Hematopoietic multipotent progenitor cell treated with erythropoietin and hydrocortisone succinate and interleukin-3 and kit ligand, for 17 days (in vitro differentiated cells): ENCODE measurements around the gene AGO1.
"Not testable (repeated sequence)": the region's sequence is repeated elsewhere in the genome, so short reads cannot be mapped to it uniquely, and the experiment has no call there.

Experiments
- DNase-seq: peaks from one replicate; pipeline ENCODE4 v3.0.0-alpha.2; 2015; ENCODE audit warnings: low spot score

Gene AGO1

DNA sequence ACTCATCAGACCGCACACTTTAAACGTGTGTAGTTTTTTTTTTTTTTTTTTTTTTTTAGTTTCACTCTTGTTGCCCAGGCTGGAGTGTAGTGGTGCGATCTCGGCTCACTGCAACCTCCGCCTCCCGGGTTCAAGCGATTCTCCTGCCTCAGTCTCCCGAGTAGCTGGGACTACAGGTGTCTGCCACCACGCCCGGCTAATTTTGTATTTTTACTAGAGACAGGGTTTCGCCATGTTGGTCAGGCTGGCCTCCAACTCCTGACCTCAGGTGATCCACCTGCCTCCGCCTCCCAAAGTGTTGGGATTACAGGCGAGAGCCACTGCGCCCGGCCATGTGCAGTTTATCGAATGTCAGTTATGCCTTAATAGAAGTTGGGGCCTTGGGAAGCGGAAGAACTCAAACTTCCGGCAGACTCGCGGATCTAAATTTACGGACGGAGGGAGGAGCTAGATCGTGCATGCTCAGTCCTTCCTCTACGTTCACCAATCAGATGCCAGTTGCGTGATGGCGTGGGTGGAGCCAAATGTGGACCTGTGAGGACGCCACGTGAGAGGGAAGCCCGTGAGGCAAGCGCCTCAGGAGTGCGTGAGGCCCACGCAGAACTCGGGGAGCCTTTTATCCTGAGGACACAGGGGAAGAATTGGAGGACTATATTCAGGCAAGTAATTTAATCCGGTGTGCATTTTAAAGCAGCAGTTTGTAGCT is 13.6 kb upstream of the AGO1 start:
- not testable (repeated sequence) for DNase-seq

DNA sequence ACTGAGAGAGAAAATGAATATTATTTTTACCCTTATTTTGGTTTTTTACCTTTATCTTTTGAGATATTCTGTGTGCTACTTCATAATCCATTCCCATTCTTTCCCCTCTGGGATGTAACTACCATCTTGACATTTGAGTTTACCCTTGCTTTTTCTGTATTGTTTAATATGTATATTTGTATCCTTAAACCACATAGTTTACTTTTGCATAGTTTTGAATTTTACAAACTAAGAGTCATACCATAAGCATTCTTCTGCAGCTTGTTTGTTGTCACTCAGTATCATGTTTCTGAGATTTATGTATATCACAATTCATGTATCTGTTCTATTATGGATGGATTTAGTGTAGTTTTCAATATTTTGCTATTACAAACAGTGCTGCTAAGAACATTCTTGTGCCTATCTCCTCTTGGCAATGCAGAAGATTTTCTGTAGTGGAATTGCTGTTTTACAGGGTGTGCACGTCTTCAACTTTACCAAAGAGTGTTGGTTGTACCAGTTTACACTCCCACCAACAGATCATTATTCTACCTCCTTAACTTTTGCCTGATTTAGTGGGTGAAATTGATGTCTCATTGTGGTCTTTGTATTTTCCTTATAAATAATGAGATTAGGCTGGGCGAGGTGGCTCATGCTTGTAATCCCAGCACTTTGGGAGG is 12.2 kb upstream of the AGO1 start:
- no peak for DNase-seq

DNA sequence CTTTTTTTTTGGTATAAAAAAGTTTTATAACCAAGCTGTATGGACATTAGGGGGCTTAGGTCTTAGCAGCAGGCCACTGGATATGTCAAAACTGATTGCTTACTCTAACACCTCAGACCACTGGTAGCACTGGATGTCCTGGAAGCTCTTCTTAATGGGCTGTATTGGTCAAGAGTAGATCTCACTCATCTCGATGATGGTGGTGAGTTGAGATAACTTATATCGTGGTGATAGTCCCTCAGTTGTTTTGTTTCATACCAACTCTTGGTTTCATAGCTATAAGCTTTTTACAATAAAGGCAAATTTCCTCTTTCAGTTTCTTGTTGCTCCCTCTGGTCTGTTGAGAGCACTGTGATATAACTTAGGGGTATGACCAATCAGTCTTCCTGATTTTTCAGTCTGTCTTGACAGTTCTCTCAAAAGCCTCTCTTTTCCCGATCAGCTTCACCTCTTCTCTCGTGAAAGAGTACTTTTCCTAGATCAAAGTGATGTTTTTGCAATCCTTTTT is 9.7 kb upstream of the AGO1 start:
- no peak for DNase-seq

DNA sequence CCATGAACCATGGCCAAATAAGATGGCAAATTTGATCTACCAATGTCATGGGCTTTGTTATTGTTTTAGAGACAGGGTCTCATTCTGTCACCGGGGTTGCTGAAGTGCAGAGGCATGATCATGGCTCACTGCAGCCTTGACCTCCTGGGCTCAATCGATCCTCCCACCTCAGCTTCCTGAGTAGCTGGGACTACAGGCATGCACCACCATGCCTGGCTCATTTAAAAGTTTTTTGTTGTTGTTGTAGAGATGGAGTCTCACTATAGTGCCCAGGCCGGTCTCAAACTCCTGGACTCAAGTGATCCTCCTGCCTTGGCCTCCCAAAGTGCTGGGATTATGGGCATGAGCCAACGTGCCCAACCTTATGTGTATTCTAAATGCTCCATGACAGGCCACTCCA is 8.9 kb upstream of the AGO1 start:
- not testable (repeated sequence) for DNase-seq

DNA sequence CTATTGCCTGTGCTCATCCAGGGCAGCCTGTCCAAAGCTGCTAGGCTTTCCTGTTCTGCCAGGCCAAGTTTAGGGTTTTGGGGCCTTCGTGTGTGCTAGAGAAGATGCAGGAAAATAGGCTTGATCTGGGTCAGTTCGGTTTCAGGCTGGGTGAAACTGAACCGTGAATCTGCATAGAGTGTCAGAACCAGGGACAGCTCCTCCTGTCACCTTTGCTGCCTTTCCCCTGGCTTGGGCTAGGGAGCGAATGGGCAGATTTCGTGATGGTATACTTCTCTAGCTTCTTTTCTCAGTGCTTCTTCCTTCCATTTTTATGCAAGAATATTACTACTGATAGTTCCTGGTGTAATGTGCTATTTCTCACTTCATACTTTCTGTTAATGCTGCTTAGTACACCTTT is 6.0 kb upstream of the AGO1 start:
- DNase-seq, result no peak

DNA sequence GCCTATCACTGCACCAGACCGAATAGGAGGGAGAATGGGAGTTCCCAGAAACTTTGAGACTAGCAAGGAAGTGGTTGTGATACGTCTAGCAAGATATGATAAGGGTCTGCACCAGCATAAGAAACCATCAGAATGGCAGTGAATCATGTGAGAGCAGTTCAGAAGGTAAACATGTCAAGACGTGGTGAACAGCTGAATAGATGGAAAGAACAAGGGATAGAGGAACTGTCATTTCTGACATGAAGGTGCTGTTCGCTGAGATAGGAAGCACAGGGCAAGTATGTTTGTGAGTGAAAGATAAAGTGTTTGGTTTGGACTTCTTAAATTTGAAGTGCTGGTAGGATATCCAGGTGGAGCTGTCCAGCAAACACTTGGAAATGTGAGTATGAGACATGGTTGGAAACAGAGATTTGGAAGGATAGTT is 1.1 kb upstream of the AGO1 start:
- DNase-seq, result peak; percentile 8

DNA sequence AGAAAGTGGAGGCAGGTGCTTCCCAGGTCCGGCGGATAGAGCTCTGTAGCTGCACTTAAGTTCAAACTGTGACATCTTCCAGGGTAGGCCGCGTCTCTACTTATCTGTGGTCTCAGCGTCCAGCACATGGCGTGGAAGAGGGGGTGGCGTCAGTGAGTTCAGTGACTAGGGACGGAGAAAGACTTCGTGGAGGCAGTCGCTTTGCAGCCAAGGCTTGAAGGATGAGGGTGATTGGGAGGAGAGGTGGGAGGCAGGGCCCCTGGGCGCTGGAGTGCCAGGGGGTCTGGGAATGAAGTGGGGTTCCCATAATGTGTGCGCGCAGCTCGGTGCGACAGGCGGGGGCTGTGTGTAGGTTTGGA is 444 bp upstream of the AGO1 start:
- no peak for DNase-seq

DNA sequence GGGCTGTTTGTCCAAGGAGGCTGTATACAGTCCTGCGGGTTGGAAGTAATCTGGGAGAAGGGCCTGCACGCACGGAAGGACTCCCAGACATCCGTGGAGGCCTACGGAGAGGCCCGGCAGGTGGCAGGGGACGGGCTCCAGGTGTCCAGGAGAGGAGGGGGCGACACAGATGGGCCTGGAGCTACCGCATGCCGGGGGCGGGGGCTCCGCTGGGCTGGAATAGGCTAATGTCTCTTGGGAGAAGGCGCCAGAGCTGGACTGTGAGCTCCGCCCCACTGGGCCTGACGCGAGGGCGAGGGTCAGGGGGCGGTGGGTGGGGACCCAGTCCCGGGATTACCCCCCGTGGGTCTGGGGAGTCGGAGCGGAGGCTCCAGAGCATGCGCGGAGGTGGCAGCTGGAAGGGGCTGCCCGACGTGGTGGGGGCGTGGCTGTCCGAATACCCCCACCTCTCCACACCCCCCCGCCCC is 659 bp downstream of the AGO1 start:
- no peak for DNase-seq

DNA sequence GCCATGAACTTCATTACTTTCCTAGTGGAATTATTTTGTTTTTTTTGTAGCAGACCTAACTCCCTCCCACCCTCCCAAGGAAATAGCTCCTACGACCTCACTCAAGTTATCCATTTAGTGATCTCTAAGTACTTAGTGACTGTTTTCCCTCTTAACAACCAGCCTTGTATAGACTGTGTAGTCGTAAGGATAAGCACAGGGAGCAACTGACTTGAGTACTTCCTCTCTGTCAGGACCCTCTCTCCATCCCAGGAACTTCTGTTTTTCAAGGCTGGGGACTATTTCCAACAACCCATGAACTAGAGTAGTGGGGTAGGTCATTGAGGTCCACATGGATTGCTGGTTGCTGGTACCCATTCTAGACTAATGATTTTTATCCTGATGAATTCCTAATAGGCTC is 1.9 kb downstream of the AGO1 start:
- DNase-seq, result no peak

DNA sequence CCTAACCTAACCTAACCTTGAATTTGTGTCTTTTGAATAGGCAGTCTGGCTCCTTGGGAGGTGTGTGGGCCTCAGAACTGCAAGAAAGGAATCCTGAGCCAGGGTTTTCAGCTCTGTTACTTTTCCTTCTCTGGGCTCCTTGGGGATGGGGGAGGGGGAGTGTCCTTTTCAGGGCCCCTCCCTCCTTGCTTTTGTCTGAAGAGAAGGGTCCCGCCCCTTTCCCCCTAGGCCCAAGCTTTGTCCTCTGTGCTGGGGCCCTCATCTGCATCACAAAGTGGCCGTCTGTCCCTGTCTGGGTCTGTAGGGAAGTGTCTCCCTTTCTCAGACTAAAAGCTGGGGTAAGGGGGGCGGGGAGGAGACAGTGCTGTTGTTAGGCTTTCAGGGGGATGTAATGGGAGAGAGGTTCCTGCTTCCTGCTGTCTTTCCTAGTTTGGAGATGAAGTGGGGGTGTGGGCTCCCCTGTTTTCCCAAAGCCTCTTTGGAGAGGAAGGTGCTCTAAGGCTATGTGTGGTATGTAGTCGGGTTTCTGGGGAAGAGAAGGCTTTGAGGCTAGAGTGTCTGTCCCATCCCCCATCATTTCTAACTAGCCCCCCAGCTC is 3.1 kb downstream of the AGO1 start:
- DNase-seq, result no peak

DNA sequence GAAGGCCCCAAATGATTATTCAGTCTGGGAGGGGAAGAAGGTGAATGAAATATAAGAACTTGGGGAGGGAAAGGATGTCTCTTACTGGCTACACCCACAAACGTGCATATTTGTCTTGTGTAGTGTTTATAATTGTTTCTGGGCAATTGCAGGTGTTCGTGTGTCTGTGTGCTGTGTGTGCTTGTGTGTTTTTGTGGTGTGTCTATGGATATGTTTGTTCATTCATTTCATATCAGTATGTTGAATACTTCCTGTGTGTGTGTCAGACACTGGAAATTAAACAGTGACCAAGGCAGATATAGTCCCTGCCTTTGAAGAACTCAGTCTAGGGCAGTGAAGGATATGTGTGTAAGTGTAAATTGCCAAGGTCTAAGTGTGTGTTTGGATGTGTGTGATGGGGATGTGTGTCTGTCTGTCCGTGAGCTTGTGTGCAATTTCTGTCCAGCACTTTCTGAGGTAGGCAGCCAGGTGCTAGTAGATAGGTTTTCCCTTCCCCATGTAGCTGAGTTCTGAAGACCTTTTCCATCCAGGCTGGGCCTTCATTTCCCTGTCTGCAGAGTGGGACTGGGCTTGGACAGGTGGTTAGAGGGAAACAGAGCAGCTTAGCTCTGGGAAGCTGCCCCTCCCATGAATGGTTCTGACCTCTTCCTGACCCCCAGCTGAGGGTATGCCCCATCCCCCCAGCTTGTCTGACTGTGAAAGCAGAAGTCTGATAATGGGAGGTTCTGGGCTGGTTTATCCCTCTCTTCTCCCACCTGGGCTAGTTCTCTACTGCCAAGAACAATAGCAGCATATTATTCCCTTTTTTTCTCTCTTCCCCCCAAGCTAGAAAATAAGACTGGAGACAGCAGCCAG is 3.8 kb downstream of the AGO1 start:
- DNase-seq, result no peak

DNA sequence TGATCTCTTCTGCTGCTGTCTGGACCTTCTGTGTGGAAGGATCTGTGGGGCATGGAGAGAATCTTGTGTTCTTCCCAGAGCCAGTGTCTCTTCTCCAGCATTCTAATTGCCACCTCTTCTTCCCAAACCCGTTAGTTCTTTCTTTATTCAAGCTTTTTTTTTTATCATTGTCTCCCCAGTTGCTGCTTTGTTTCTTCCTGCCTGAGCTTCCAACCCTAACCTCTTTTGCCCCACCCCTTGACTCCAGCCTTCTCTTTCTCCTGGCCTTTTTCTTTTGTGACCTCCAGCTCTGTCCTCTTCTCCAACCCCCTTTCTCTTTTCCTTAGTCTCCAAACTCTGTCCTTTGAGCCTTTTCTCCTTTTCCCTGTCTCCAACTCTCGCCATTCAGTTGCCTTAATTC is 4.5 kb downstream of the AGO1 start:
- no peak for DNase-seq

DNA sequence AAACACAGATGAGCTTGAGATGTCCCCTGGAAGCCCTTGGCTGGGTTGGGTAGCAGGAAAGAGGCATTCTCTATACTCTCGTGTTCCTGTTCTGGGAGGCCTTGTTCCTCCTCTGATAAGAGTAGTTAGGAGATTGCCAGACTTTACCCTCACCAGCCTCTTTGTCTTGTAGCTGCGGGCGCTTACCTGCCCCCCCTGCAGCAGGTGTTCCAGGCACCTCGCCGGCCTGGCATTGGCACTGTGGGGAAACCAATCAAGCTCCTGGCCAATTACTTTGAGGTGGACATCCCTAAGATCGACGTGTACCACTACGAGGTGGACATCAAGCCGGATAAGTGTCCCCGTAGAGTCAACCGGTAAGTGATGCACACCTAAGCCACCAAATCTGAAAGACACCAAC is 5.2 kb downstream of the AGO1 start:
- DNase-seq, result no peak

DNA sequence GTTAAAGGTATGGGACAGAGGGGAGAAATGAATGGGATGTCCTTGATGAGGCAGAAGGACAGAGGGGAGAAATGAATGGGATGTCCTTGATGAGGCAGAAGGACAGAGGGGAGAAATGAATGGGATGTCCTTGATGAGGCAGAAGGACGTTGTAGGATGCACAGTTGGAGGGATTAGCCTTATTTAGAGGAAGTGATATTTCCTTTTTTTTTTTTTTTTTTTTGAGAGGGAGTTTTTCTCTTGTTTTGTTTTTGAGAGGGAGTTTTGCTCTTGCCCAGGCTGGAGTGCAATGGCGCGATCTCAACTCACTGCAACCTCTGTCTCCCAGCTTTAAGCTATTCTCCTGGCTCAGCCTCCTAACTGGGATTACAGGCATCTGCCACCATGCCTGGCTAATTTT is 6.0 kb downstream of the AGO1 start:
- DNase-seq, result not testable (repeated sequence)

DNA sequence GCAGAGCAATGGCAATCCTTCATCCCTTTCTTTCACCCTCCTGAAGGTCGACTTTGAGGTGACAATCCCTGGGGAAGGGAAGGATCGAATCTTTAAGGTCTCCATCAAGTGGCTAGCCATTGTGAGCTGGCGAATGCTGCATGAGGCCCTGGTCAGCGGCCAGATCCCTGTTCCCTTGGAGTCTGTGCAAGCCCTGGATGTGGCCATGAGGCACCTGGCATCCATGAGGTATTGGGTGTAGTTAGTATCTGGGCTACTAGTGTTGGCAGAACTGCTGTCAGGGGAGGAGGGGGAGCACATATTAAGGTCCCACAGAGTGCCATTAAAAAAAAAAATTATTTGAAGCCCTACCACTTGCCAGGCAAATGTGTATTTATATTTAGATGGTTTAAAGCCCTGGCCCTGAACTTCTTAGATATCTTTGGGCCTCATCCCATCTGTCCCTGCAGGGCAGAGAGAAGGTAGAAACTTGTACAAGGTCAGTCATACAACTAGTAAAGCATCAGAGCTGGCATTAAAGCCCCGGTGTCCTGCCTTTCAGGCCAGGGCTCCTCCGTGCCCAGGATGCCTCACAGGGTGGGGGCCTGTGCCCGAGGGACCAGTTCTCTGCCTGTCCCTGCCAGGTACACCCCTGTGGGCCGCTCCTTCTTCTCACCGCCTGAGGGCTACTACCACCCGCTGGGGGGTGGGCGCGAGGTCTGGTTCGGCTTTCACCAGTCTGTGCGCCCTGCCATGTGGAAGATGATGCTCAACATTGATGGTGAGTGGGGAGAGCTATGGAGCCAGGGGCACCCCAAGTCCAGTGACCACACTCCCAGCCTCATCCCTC is 10.3 kb downstream of the AGO1 start:
- DNase-seq, result no peak

DNA sequence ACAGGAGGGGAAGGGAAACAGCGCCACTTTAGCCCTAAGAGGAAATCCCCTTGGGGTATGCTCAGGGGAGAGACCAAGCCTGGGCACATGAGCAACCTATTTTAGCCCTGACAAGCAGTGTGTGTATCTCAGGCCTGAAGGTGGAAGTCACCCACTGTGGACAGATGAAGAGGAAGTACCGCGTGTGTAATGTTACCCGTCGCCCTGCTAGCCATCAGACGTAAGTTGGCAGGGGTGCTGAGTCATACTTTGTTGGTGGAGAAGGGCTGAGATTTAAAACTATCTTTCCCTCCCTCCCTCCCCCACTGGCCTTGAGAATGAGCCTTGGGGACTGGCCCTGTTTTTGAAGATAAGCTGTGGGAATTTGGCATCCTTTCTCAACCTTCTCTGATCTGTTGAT is 11.2 kb downstream of the AGO1 start:
- no peak for DNase-seq

DNA sequence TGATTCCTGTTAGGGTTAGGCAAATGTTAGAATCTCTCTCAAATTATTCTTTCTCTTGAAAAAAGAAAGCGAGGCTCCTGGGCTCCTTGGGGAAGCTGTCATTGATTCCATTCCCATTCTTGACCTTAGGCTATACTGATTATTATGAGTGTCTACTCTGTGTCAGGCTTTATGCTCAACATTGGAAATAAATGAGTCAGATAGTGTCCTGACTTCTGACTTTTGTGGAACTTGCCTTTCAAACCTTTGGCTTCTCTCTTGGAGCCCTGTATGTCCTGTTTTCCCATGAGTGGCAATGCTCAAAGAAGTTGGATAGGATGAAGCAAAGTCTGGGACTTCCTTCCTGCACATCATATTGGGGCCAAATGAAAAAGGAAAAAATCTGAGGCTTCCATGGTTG is 11.6 kb downstream of the AGO1 start:
- no peak for DNase-seq

DNA sequence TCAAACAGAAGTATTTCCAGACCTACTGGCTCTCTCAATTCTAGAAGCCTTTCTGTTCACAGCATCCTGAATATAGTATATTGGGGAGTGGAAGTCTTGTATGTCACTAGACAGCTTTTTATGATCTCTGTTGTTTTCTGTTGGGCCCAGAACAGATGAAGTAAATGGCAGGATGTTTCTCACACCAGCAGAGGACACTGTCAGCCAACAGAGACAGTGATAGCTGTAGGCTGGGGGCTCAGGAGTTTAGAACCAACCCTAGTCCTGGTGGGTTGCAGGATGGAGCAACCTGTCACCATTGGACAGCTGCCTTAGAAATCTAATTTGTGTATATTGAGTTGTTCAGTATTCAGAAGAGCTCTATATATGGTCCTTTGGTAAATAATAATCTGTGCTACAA is 16.9 kb downstream of the AGO1 start:
- DNase-seq, result no peak

DNA sequence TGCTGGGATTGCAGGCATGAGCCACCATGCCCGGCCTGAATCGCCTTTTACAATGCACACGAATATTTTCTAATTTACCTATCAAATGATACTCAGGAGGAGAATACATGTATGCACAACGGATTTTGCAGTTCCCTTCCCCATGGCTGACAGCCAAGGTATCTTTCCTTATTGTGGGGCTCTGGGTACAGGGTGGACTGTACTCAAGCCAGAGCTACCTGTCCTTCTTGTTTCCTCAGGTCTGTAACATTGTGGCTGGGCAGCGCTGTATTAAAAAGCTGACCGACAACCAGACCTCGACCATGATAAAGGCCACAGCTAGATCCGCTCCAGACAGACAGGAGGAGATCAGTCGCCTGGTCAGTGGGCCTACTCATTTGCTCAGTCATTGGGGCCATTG is 18.2 kb downstream of the AGO1 start:
- no peak for DNase-seq

DNA sequence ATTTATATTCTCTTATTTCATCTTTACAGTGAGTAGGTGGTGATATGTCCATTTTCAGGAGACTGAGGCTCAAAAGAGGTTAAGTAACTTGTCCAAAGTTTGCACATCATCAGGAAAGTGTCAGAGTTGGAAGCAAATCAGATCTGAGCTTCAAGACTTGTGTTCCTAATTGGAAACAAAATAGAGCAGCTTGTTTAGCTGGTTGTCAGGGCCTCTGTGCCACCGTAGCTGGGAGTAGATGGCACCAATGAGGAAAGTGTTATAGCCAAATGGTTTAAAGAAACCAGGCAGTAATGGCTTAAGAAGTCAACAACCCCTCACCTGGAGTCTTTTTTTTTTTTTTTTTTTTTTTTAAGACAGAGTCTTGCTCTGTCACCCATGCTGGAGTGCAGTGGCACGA is 19.7 kb downstream of the AGO1 start:
- no peak for DNase-seq

DNA sequence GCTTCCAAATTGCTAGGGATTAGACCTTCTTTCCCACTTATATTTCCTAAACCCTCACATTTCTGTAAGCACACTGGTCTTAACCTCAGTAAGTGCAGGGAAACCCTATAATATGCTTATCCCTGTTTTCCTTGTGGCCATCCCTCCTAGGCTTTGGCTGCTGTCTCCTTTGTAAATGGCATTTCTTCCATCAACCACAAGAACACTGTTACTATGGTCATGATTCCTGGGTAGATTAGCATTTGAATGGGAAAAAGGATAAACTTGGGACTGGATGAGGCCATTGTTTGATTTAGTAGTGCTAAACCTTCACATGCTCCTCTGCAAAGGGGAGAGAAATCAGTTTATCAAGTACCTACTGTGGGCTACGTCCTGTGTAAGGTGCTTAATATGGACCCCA is 31.7 kb downstream of the AGO1 start:
- no peak for DNase-seq

DNA sequence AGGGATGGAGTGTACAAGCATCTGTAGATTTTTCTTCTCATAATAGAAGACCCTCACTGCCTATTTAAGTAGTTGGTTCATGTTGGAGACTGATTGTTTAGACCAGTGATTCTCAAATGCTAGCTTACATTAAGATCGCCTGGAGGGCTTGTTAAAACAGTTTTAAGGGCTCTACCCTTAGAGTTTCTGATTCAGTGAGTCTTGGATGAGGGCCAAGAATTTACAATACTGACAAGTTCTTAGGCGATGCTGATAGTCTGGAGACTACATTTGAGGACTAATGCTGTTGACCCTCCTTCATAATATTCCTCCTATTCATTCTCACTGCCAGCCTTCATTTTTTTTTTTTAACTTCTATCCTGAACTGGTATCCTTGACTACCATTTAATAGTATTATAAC is 32.7 kb downstream of the AGO1 start:
- DNase-seq, result no peak
